Kidney (tissue), 14 donors: ENCODE measurements around the gene FRMD4A. TPM values are rescaled to one million over a fixed set of nuclear protein-coding genes. Genes with fewer than 3 reads are reported as not detected.

Source experiments
- DNase-seq, 5 donors: peaks; one replicate each; pipeline ENCODE4 v3.0.0-alpha.2; 2013 to 2020
- FAIRE-seq: peaks from 2 replicates; lab custom pipeline; 2012; peaks lifted over from hg19 to GRCh38; lab: Jason Lieb, UNC
- H3K27ac ChIP-seq, 2 donors: one replicate each; pipeline ENCODE4 v1.7.0; 2013; ENCODE audit warnings: low read depth in 2 of 2, low read length in 2 of 2, inconsistent platforms in 1 of 2
- H3K27me3 ChIP-seq: one replicate; pipeline ENCODE4 v1.7.1; 2013; ENCODE audit warnings: low read length, inconsistent platforms; ENCODE audit not compliant: control insufficient read depth, insufficient read depth
- H3K36me3 ChIP-seq, 3 donors: one replicate each; pipeline versions ENCODE4 v1.7.0 to v1.7.1; 2013; ENCODE audit warnings: low read length in 3 of 3, control low read depth in 1 of 3, inconsistent platforms in 1 of 3; ENCODE audit not compliant: insufficient read depth in 3 of 3, control insufficient read depth in 2 of 3
- H3K4me1 ChIP-seq, 3 donors: one replicate each; pipeline versions ENCODE4 v1.7.0 to v1.7.1; 2013; ENCODE audit warnings: low read length in 3 of 3, inconsistent platforms in 1 of 3, low read depth in 1 of 3; ENCODE audit not compliant: control insufficient read depth in 2 of 3, insufficient read depth in 2 of 3
- H3K4me3 ChIP-seq, 3 donors: one replicate each; pipeline versions ENCODE4 v1.7.0 to v1.8.1; 2013; ENCODE audit warnings: low read length in 3 of 3, control low read depth in 1 of 3, inconsistent platforms in 1 of 3
- H3K9ac ChIP-seq, 3 donors: one replicate each; pipeline versions ENCODE4 v1.7.0 to v1.7.1; 2013; ENCODE audit warnings: low read length in 3 of 3, control low read depth in 1 of 3, inconsistent platforms in 1 of 3
- H3K9me3 ChIP-seq, 3 donors: one replicate each; pipeline versions ENCODE4 v1.7.0 to v1.7.1; 2013; ENCODE audit warnings: low read length in 3 of 3, control low read depth in 1 of 3, inconsistent platforms in 1 of 3; ENCODE audit not compliant: control insufficient read depth in 2 of 3, insufficient read depth in 1 of 3
- CTCF ChIP-seq: IDR thresholded peaks from 3 replicates; pipeline ENCODE4 v1.5.1; 2012; ENCODE audit warnings: mild to moderate bottlenecking, moderate library complexity, borderline replicate concordance; ENCODE audit not compliant: insufficient read depth; ENCODE audit errors: extremely low read depth
- intact Hi-C: fragments of 100-400 bp; cut with DNase I; formaldehyde crosslinking; loops from one replicate; pipeline ENCODE4 v1.11.1; 2022
- polyA plus RNA-seq: library from polyadenylated mRNA; stranded (reverse); fragments of 350-450 nt; fragmentation: Illumina TruSeq; extraction: RNeasy Lipid Tissue Mini Kit (QIAGEN cat#74804); gene quantifications from one replicate; pipeline ENCODE4 v1.2.3, GENCODE V29; 2014; ENCODE audit warnings: low read depth, low replicate concordance; ENCODE audit not compliant: insufficient read depth
- total RNA-seq: library from RNA; stranded (reverse); fragmentation: NEBNext Ultra II Directional; extraction: Animal tissue kit (Norgen Biotek cat#: 25700); gene quantifications from one replicate; pipeline ENCODE4 v1.2.1, GENCODE V29; 2021
- donor health status: control.
- donor health status: control.
- donor health status: control.
- donor health status: control.
- donor health status: control.
- donor health status: DM: yes; HTN: yes; CAD: no.
- donor health status: Normal renal cell carcinoma (clear cell type).

The FRMD4A gene
- total and polyA plus RNA-seq, 2 donors from 2014 or later, result 16.0 to 68.2 TPM

DNA sequence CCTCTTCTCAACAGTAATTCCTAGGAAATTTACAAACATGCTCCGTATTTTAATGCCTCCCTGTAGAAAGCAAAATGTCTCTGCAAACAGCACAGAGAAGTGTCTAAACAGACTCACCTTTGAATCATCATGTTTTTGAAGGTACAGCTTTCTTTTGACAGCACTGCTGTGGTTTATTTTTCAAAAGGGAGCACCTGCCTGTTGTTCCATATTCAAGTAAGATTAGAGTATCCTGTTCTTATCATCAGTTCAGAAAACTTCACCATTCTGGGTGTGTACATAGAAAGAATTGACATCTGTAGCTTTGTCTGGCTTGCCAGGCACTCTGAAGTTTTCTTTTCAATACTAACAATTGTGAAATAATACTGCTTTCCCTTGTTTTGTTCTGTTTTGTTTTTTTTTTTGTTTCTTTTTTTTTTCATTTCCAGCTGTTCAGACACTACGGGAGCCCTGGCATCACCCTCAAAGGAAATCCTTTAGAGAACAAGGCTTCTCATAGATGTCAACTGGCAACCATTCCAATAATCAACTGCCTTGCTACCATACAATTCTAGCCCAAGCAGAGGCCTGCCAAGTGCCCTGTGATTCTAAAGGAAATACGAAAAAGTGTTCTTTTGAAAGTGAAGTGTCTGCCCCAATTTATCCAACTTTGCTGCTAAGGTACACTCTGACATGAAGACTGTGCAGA is 468.0 kb downstream of the FRMD4A start:
- FAIRE-seq (no peak), DNase-seq (no peak)
- intact Hi-C loops, result no loop called here
- Histone ChIP-seq H3K27me3 (no peaks in the 10 kb centered on the region), H3K4me1 (peaks cover 0 to 7% (median 0%) of the 10 kb centered on the region in 3 donors), H3K27ac (no peak overlapping the region), H3K9ac (no peak overlapping the region), H3K36me3 (no peaks in the 10 kb centered on the region), H3K9me3 (no peaks in the 10 kb centered on the region), H3K4me3 (no peak overlapping the region)
- no peak for TF ChIP-seq CTCF

DNA sequence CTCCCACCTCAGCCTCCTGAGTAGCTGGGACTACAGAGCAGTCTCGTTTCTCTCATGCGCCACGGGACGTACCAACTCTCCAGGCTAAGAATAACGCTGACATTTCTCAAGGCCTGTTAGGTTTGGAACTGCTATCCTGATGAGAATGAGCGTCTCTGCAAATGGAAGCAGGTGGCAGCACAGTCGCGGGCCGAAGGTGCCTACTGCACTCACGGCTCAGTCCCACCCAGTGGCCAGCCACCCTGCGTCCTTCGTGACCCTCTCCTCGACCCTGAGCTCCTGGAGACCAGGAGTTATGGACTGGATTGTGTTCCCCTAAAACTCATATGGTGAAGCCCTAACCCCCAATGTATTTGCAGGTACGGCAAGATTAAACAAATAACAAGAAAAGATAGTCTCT is 469.8 kb downstream of the FRMD4A start:
- FAIRE-seq (no peak), DNase-seq (no peak)
- H3K27ac ChIP-seq, result no peak overlapping the region
- no peaks in the 10 kb centered on the region for H3K27me3 ChIP-seq
- no peaks in the 10 kb centered on the region for H3K9me3 ChIP-seq
- no peak overlapping the region for H3K4me3 ChIP-seq
- no peaks in the 10 kb centered on the region for H3K36me3 ChIP-seq
- intact Hi-C loops, result no loop called here
- H3K4me1 ChIP-seq, result no peaks in the 10 kb centered on the region
- no peak overlapping the region for H3K9ac ChIP-seq
- TF ChIP-seq CTCF, result no peak

DNA sequence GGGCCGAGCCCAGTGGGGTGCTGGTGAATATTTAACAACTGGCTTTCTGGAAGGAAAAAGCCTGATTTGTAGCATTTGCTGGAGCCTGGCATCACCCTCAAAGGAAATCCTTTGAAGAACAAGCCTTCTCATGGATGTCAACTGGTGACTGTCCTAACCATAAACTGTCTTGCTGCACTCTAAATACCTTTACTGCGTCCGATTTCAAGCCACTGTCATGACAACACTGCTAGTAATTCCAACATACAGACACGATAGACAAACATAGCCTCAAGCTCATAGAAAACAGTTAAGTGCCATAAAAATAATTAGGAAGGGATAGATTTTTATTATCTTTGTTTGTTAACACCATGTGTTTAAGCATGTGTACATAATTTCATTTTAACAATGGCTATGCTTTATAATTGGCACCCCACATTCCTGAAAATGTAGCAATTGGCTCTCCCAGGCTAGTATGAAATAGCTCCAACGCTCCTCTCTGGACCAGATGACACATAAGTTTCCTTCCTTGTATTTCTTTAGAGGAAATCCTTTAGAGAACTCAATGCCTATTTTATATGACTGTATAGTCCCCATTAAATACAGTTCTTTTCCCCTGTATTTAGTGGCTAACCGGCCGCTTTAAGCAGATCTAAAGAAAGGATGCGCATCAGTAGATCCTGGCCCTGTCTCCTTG is 470.6 kb downstream of the FRMD4A start:
- no peaks in the 10 kb centered on the region for H3K27me3 ChIP-seq
- intact Hi-C loops, result no loop called here
- no peaks in the 10 kb centered on the region for H3K36me3 ChIP-seq
- DNase-seq (no peak), FAIRE-seq (no peak)
- no peak for TF ChIP-seq CTCF
- H3K27ac ChIP-seq, result no peak overlapping the region
- H3K4me3 ChIP-seq, result no peak overlapping the region
- no peak overlapping the region for H3K9ac ChIP-seq
- H3K9me3 ChIP-seq, result no peaks in the 10 kb centered on the region
- no peaks in the 10 kb centered on the region for H3K4me1 ChIP-seq
